HFFc6 (cell line): ENCODE results near the gene GINS1. TPM values are rescaled to one million over a fixed set of nuclear protein-coding genes. Genes with fewer than 3 reads are reported as not detected.
"Not testable (repeated sequence)": the region's sequence is repeated elsewhere in the genome, so short reads cannot be mapped to it uniquely, and the experiment has no call there.

Source experiments
- DNase-seq: peaks from one replicate; pipeline ENCODE4 v3.0.0-alpha.2; 2018
- H3K27ac Mint-ChIP-seq: 2 replicates; pipeline ENCODE4 v1.8.0; 2020; ENCODE audit warnings: mild to moderate bottlenecking, mixed read lengths
- H3K27me3 Mint-ChIP-seq: 2 replicates; pipeline ENCODE4 v1.8.0; 2021; ENCODE audit warnings: mild to moderate bottlenecking, moderate library complexity, mixed read lengths; ENCODE audit not compliant: insufficient read depth
- H3K36me3 Mint-ChIP-seq: 2 replicates; pipeline ENCODE4 v1.8.0; 2021; ENCODE audit warnings: low read depth, mixed read lengths
- H3K4me1 Mint-ChIP-seq: 2 replicates; pipeline ENCODE4 v1.8.0; 2020; ENCODE audit warnings: low read depth, mixed read lengths
- H3K4me3 Mint-ChIP-seq: 2 replicates; pipeline ENCODE4 v1.8.0; 2020; ENCODE audit warnings: mild to moderate bottlenecking, moderate library complexity, mixed read lengths
- H3K9me3 Mint-ChIP-seq: 2 replicates; pipeline ENCODE4 v1.8.0; 2020; ENCODE audit warnings: mild to moderate bottlenecking, mixed read lengths
- CTCF ChIP-seq: fragments of 200-600 bp; sonication (generic); IDR thresholded peaks from 2 replicates; pipeline ENCODE4 v1.5.0; 2021; ENCODE audit warnings: antibody characterized with exemption, mild to moderate bottlenecking
- total RNA-seq, 6 experiments: library from RNA; stranded (reverse); fragmentation: NEBNext Ultra II Directional; extraction: Animal tissue kit (Norgen Biotek cat#: 25700); gene quantifications; 2 replicates in 1 of 6; 3 replicates in 5 of 6; pipeline ENCODE4 v1.2.3, GENCODE V29; 2021

Gene GINS1
- total RNA-seq, 6 experiments from 2014 or later: 7.5 to 13.9 (median 11.7) TPM

- no peak overlapping the region for H3K4me3 Mint-ChIP-seq
- no peaks in the 10 kb centered on the region for H3K4me1 Mint-ChIP-seq
- H3K27me3 Mint-ChIP-seq: no peaks in the 10 kb centered on the region
- no peak for TF ChIP-seq CTCF
- H3K27ac Mint-ChIP-seq: no peak overlapping the region
- H3K36me3 Mint-ChIP-seq: no peaks in the 10 kb centered on the region
- DNase-seq: no peak
- H3K9me3 Mint-ChIP-seq: no peaks in the 10 kb centered on the region
These were observed 60.9 kb downstream of the GINS1 start for GRCh38 chr20:25468126-25469075.

GRCh38 chr20:25469558-25469957 is 62.1 kb downstream of the GINS1 start:
- Mint-ChIP-seq H3K27me3 (no peaks in the 10 kb centered on the region), H3K9me3 (no peaks in the 10 kb centered on the region), H3K4me3 (no peak overlapping the region), H3K4me1 (no peaks in the 10 kb centered on the region), H3K27ac (no peak overlapping the region), H3K36me3 (no peaks in the 10 kb centered on the region)
- no peak for TF ChIP-seq CTCF
- no peak for DNase-seq

- Mint-ChIP-seq H3K4me1 (no peaks in the 10 kb centered on the region), H3K27me3 (no peaks in the 10 kb centered on the region), H3K36me3 (no peaks in the 10 kb centered on the region), H3K9me3 (no peaks in the 10 kb centered on the region), H3K27ac (no peak overlapping the region), H3K4me3 (no peak overlapping the region)
- TF ChIP-seq CTCF: peak; percentile 60
- no peak for DNase-seq
These were observed 62.6 kb downstream of the GINS1 start for GRCh38 chr20:25470045-25470444.

GRCh38 chr20:25471020-25471419 is 63.5 kb downstream of the GINS1 start:
- no peaks in the 10 kb centered on the region for H3K9me3 Mint-ChIP-seq
- TF ChIP-seq CTCF: no peak
- H3K36me3 Mint-ChIP-seq: no peaks in the 10 kb centered on the region
- no peak overlapping the region for H3K27ac Mint-ChIP-seq
- no peaks in the 10 kb centered on the region for H3K27me3 Mint-ChIP-seq
- no peaks in the 10 kb centered on the region for H3K4me1 Mint-ChIP-seq
- no peak overlapping the region for H3K4me3 Mint-ChIP-seq
- no peak for DNase-seq

GRCh38 chr20:25473297-25473696 is 65.8 kb downstream of the GINS1 start:
- H3K27me3 Mint-ChIP-seq, H3K4me1 Mint-ChIP-seq, H3K4me3 Mint-ChIP-seq, H3K27ac Mint-ChIP-seq, H3K9me3 Mint-ChIP-seq, DNase-seq, H3K36me3 Mint-ChIP-seq: not testable (repeated sequence)
